Occipital lobe (tissue), 2 donors: Measurements from ENCODE around the gene CADM2. TPM values are rescaled to one million over a fixed set of nuclear protein-coding genes. Genes with fewer than 3 reads are reported as not detected.
A peak's percentile ranks its signal among the peaks of the same experiment; 100 is the strongest.

Source experiments
- DNase-seq: peaks from one replicate; lab custom pipeline; 2025; lab: John Stamatoyannopoulos, UW
- total RNA-seq: library from RNA; depleted of rRNA; stranded (reverse); fragments of >200 nt; gene quantifications from one replicate; pipeline ENCODE4 v1.2.3, GENCODE V29; 2014

The CADM2 gene
- total RNA-seq, 1 donor from 2014 or later, result 96.5 TPM

GRCh38 chr3:85304360-85304964 lies 345.7 kb downstream of the CADM2 start:
- DNase-seq, result no peak

GRCh38 chr3:85312331-85312730 lies 353.5 kb downstream of the CADM2 start:
- no peak for DNase-seq

- no peak for DNase-seq
These were observed 354.6 kb downstream of the CADM2 start for GRCh38 chr3:85313380-85313779.

- no peak for DNase-seq
These were observed 357.5 kb downstream of the CADM2 start for GRCh38 chr3:85316252-85316651.

- no peak for DNase-seq
These were observed 363.1 kb downstream of the CADM2 start for GRCh38 chr3:85321892-85322291.

GRCh38 chr3:85330071-85330470 lies 371.3 kb downstream of the CADM2 start:
- DNase-seq, result no peak

DNA sequence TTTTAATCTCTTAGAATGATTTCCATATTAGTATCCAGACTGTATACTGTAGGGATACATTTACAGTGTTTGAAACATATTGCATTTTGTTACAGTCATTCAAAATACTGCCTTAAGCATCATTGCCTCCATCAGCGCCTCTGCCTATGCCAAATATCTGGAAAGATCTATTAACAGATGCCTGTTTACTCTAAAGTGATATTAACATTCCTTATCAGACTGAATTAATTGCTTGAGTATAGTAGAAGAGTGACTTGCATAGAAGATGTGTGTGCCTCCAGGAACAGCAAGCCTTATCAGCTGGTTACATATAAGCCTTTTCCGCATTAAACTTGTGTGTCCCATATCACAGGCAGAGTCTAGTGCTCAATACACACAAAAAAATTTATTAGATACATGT lies 379.1 kb downstream of the CADM2 start:
- DNase-seq, result no peak

DNA sequence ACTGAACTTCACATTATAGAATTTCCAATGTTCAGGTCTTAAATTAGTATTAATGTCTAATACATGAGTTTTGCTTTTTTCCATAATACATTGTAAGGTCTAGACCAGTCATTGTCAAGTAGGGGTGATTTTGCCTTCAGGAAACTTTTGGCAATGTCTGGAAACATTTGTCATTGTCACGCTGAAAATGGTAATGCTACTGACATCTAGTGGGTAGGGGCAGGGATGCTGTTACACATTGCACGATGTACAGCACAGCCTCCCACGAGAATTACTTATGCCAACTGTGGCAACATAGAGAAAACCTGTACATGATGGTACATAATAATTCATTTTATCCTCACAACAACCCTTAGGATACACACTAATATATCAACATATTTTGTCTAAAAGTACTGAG lies 384.1 kb downstream of the CADM2 start:
- peak; percentile 3 for DNase-seq

- no peak for DNase-seq
These were observed 396.8 kb downstream of the CADM2 start for GRCh38 chr3:85355572-85355971.

- peak; percentile 21 for DNase-seq
These were observed 402.1 kb downstream of the CADM2 start for GRCh38 chr3:85360742-85361387.

DNA sequence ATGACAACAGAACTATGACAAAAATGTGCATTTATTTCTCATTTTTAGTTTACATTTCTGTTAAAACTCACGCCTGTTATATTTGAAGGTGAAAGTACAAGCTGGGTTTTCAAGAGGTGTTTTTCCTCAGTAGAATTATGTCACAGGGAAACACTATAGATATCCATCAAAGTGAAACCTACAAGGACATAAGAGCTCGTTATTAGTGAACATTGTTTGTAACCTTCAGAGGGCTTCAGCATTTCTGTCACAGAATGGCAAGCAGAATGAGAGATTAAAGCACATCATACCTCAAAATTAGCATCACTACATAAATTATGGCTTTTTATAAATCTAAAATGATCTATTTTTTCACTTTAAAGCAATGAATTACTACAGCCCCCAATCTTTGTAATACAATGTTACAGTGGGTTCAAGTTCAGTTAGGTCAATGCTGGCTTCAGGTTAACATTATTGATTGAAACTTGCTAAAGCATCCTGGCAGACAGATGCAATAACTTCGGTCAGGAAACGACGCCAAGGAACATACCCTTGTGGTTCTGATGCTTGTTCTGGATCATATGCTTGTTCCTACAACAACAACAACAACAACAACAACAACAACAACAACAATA lies 405.6 kb downstream of the CADM2 start:
- DNase-seq, result no peak

GRCh38 chr3:85370341-85370740 lies 411.6 kb downstream of the CADM2 start:
- DNase-seq, result no peak

DNA sequence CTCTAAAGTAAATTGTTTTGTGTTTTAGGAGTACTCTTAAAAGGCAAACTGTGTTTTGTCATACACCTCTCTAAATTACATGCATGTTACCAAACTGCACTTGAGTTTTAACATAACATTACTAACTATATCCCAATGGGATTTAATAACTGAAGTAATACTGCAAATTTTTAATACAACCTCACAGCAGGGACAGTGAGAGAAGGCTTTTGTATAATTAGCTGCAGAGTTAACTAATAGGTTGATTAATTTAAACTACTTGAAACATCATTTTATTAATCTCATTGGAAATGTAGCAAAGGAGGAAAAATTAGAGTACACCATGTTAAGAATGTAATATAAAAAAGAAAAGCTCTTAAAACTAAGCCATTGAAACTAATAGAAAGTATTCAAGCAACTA lies 417.3 kb downstream of the CADM2 start:
- no peak for DNase-seq

GRCh38 chr3:85377115-85377514 lies 418.3 kb downstream of the CADM2 start:
- DNase-seq, result no peak

DNA sequence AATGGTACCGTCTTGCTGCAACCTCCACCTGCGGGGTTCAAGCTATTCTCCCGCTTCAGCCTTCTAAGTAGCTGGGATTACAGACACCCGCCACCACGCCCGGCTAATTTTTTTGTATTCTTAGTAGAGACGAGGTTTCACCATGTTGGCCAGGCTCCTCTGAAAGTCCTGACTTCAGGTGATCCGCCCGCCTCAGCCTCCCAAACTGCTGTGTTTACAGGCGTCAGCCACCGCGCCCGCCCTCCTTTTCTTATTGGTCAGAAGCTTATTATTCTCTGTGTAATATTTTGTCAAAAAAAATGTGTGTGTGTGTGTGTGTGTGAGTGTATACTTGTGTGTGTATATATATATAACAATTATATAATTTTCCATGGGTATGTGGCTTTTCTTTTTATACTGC lies 425.6 kb downstream of the CADM2 start:
- no peak for DNase-seq

- no peak for DNase-seq
These were observed 429.2 kb downstream of the CADM2 start for GRCh38 chr3:85387913-85388505.

DNA sequence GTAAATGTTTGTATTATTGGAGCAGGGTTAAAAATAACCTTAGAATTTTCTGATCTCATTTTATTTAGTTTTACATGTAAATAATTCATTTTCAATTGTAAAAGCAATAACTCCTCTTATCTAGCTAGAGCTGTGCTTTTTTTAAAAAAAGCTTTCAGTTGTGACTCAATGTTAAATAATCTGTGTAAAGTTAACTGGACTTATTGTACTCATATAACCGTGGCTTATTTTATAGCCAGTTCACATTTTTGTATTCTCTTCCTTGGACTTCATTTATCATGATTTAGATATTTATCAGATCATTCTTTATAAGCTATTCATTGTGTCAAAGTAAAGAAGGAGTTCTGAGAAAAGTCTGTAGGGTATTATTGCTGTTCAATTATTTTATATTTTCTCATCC lies 435.6 kb downstream of the CADM2 start:
- no peak for DNase-seq

DNA sequence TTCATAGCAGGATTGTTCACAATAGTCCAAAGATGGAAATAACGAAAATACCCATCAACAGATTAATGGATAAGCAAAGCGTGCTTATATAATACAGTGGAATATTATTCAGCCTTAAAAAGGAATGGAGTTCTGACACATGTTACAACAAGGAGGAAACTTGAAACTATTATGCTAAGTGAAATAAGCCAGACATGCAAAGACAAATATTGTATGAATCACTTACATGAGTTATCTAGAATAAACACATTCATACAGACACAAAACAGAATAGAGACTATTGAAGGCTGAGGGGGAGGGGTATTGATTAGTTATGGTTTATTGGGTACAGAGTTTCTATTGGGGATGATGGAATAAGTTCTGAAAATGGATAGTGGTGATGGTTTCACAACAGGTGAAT lies 438.6 kb downstream of the CADM2 start:
- DNase-seq, result no peak

- no peak for DNase-seq
These were observed 467.3 kb downstream of the CADM2 start for GRCh38 chr3:85426121-85426520.

GRCh38 chr3:85427467-85427866 lies 468.7 kb downstream of the CADM2 start:
- DNase-seq, result no peak

DNA sequence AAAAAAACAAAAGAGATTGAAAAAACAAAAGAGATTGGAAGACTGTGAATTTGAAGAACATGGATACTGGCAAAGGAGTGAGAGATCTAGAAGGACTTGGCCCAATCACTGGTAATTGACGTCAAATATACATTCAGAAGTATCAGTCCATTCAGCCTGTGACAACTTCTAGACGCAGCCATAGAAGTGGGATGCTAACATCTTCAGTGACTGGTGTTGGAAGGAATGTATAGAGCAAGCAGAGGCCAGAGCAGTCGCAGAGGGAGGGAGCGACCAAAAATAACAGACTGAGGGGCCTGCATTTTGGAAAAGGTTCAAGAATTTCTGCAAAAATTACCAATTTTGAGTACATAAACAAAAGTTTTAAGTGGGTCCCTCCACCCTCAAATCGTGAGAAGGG lies 473.3 kb downstream of the CADM2 start:
- DNase-seq, result no peak

DNA sequence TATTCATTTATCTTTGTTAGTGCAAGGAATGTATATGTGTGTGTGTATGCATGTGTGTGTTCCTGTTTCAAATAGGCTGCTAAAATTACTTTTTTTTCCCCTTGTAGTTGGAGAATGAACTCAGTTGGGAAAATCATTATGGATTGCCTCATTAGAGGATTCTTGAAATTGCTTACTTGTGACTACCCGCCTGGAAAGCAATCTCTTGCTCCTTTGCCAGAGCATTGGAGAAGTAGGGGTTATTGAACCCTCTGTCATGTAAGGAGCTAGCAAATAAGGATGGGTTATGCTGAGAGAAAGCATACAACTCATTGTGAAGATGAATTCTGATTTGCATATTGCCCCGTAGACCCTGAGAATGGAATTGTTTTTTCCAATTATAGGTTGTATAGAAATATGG lies 474.5 kb downstream of the CADM2 start:
- DNase-seq, result no peak
